ENCODE data around the gene RMP24.

The RMP24 gene

DNA sequence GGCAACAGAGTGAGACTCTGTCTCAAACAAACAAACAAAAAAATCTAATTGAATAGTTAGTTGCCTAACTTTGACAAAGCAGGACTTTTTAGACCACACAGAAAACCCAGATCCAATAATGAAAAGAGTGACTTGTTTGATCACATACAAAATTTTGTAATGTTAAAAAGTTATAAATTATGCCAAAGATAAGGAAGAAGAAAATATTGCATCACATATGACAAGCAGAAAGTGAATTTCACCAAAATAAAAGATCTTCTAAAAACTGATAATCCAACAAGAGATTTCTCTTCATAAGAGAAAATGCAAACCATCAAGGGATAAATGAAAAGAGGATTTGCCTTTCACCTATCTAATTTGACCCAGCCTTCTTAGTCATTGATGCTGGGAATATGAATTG lies 2.8 kb upstream of the RMP24 start:
- DNase-seq: no peak
- H3K9me3 Mint-ChIP-seq: no peaks in the 10 kb centered on the region
- peaks cover 6% of the 10 kb centered on the region for H3K36me3 Mint-ChIP-seq (ENCODE audit: low read depth)
- peaks cover 45% of the 10 kb centered on the region for H3K4me1 Mint-ChIP-seq (ENCODE audit: low read depth)
- CTCF ChIA-PET: interaction anchor here (0.7 to 1.4 kb wide), 2 partner anchors 8 to 213 kb away, joined by 3 to 4 read pairs; no protein-coding TSS in a partner anchor
- intact Hi-C loops (cut with micrococcal nuclease): loop anchor here (2.0 to 10.0 kb wide), 5 partner anchors 487 to 1107 kb away; partner anchors contain the start of gene MAPRE2
- H3K27me3 Mint-ChIP-seq (ENCODE audit: low read depth): no peaks in the 10 kb centered on the region
- H3K27ac Mint-ChIP-seq: peak overlapping the region; percentile 77
- H3K4me3 Mint-ChIP-seq: peak overlapping the region; percentile 33

GRCh38 chr18:35971661-35972196 lies 750 bp upstream of the RMP24 start:
- peak overlapping the region; percentile 97 for H3K4me3 Mint-ChIP-seq
- no peaks in the 10 kb centered on the region for H3K9me3 Mint-ChIP-seq
- no peaks in the 10 kb centered on the region for H3K27me3 Mint-ChIP-seq (ENCODE audit: low read depth)
- H3K36me3 Mint-ChIP-seq (ENCODE audit: low read depth): peaks cover 17% of the 10 kb centered on the region
- intact Hi-C loops (cut with micrococcal nuclease): loop anchor here (1.0 to 10.0 kb wide), 15 partner anchors 95 to 1109 kb away; partner anchors contain the start of genes ELP2, INO80C, KIAA1328 and MAPRE2
- no peak for DNase-seq
- peaks cover 48% of the 10 kb centered on the region for H3K4me1 Mint-ChIP-seq (ENCODE audit: low read depth)
- CTCF ChIA-PET: interaction anchor here (0.7 to 1.2 kb wide), 3 partner anchors 10 to 159 kb away, joined by 3 read pairs; no protein-coding TSS in a partner anchor
- peak overlapping the region; percentile 96 for H3K27ac Mint-ChIP-seq

GRCh38 chr18:35973650-35974049 lies 1.2 kb downstream of the RMP24 start:
- peaks cover 40% of the 10 kb centered on the region for H3K4me1 Mint-ChIP-seq (ENCODE audit: low read depth)
- H3K9me3 Mint-ChIP-seq: no peaks in the 10 kb centered on the region
- H3K27me3 Mint-ChIP-seq (ENCODE audit: low read depth): no peaks in the 10 kb centered on the region
- DNase-seq: no peak
- intact Hi-C loops (cut with micrococcal nuclease): loop anchor here (2.0 to 10.0 kb wide), 6 partner anchors 357 to 1111 kb away; partner anchors contain the start of genes KIAA1328 and TPGS2
- CTCF ChIA-PET: interaction anchor here (1.1 kb wide), 1 partner anchor 23 kb away, joined by 4 read pairs; no protein-coding TSS in a partner anchor
- peak overlapping the region; percentile 94 for H3K27ac Mint-ChIP-seq
- peaks cover 34% of the 10 kb centered on the region for H3K36me3 Mint-ChIP-seq (ENCODE audit: low read depth)
- peak overlapping the region; percentile 97 for H3K4me3 Mint-ChIP-seq

DNA sequence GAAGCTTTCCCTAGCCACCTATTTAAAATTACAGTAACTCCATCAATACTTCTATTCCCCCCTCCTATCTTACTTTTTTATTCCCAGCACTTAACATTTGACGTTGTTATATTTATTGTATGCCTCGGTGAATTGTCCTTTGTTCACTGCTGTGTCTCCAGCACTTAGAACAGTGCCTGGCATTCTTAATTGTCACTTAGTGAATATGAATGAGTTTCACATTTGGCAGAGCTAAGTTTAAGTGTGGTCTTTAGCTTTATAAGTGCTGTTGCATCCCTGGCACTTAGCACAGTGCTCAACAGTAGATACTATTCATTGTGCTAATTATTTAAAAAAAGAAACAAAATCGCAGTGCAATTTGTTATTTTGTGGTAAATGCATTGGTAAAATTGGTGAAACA lies 1.7 kb downstream of the RMP24 start:
- Mint-ChIP-seq H3K4me1 (ENCODE audit: low read depth) (peaks cover 36% of the 10 kb centered on the region), H3K4me3 (peak overlapping the region; percentile 97), H3K36me3 (ENCODE audit: low read depth) (peaks cover 38% of the 10 kb centered on the region), H3K27ac (peak overlapping the region; percentile 94), H3K9me3 (no peaks in the 10 kb centered on the region), H3K27me3 (ENCODE audit: low read depth) (no peaks in the 10 kb centered on the region)
- intact Hi-C loops (cut with micrococcal nuclease): loop anchor here (5.0 to 10.0 kb wide), 4 partner anchors 492 to 1112 kb away; no protein-coding TSS in a partner anchor
- DNase-seq: no peak
- CTCF ChIA-PET: no interaction called here

GRCh38 chr18:35979112-35979511 lies 6.6 kb downstream of the RMP24 start:
- Mint-ChIP-seq H3K27me3 (ENCODE audit: low read depth) (no peaks in the 10 kb centered on the region), H3K27ac (no peak overlapping the region), H3K9me3 (peaks cover 1% of the 10 kb centered on the region), H3K4me3 (no peak overlapping the region), H3K4me1 (ENCODE audit: low read depth) (peaks cover 11% of the 10 kb centered on the region), H3K36me3 (ENCODE audit: low read depth) (peaks cover 69% of the 10 kb centered on the region)
- DNase-seq: no peak
- CTCF ChIA-PET: no interaction called here
- intact Hi-C loops (cut with micrococcal nuclease): loop anchor here (10.0 kb wide), 1 partner anchor 594 kb away; no protein-coding TSS in a partner anchor

GRCh38 chr18:35982409-35983114 lies 10.1 kb downstream of the RMP24 start:
- DNase-seq: no peak
- intact Hi-C loops (cut with micrococcal nuclease): no loop called here
- Mint-ChIP-seq H3K27me3 (ENCODE audit: low read depth) (no peaks in the 10 kb centered on the region), H3K36me3 (ENCODE audit: low read depth) (peaks cover 56% of the 10 kb centered on the region), H3K9me3 (peaks cover 1% of the 10 kb centered on the region), H3K4me1 (ENCODE audit: low read depth) (no peaks in the 10 kb centered on the region), H3K27ac (no peak overlapping the region), H3K4me3 (no peak overlapping the region)
- CTCF ChIA-PET: interaction anchor here (0.7 kb wide), 1 partner anchor 316 kb away, joined by 3 read pairs; no protein-coding TSS in a partner anchor

- intact Hi-C loops (cut with micrococcal nuclease): no loop called here
- Mint-ChIP-seq H3K36me3 (ENCODE audit: low read depth) (peaks cover 51% of the 10 kb centered on the region), H3K27ac (no peak overlapping the region), H3K9me3 (peaks cover 1% of the 10 kb centered on the region), H3K27me3 (ENCODE audit: low read depth) (no peaks in the 10 kb centered on the region), H3K4me3 (no peak overlapping the region), H3K4me1 (ENCODE audit: low read depth) (no peaks in the 10 kb centered on the region)
- no peak for DNase-seq
- CTCF ChIA-PET: no interaction called here
Observed at GRCh38 chr18:35983147-35983546, 10.7 kb downstream of the RMP24 start.

DNA sequence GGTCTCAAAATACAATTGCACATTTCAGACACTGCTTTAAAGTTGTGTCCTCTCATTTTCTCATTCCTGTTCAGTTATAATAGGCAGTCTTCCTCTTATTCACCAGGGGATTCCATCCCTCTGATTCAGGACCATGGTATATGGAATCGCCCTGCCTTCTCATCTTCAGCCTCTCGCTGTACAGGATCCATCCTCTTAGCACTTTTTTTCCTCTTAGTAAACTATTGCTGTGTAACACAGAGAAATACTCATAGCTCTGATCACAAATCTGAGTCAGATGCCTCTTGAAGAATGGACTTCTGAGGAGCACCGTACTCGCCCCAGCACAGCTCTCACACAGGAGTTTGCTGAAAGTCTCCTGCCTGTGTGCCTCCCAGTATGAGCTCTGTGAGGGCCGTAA lies 11.3 kb downstream of the RMP24 start:
- CTCF ChIA-PET: interaction anchor here (0.6 to 1.0 kb wide), 2 partner anchors 33 to 42 kb away, joined by 4 read pairs; no protein-coding TSS in a partner anchor
- H3K4me1 Mint-ChIP-seq (ENCODE audit: low read depth): no peaks in the 10 kb centered on the region
- H3K4me3 Mint-ChIP-seq: no peak overlapping the region
- DNase-seq: no peak
- peaks cover 44% of the 10 kb centered on the region for H3K36me3 Mint-ChIP-seq (ENCODE audit: low read depth)
- intact Hi-C loops (cut with micrococcal nuclease): no loop called here
- no peak overlapping the region for H3K27ac Mint-ChIP-seq
- no peaks in the 10 kb centered on the region for H3K27me3 Mint-ChIP-seq (ENCODE audit: low read depth)
- H3K9me3 Mint-ChIP-seq: peaks cover 1% of the 10 kb centered on the region

GRCh38 chr18:35991696-35992095 lies 19.2 kb downstream of the RMP24 start:
- Mint-ChIP-seq H3K27ac (no peak overlapping the region), H3K4me3 (no peak overlapping the region), H3K27me3 (ENCODE audit: low read depth) (no peaks in the 10 kb centered on the region), H3K4me1 (ENCODE audit: low read depth) (no peaks in the 10 kb centered on the region), H3K36me3 (ENCODE audit: low read depth) (peaks cover 4% of the 10 kb centered on the region), H3K9me3 (no peaks in the 10 kb centered on the region)
- DNase-seq: no peak
- CTCF ChIA-PET: no interaction called here
- intact Hi-C loops (cut with micrococcal nuclease): no loop called here

DNA sequence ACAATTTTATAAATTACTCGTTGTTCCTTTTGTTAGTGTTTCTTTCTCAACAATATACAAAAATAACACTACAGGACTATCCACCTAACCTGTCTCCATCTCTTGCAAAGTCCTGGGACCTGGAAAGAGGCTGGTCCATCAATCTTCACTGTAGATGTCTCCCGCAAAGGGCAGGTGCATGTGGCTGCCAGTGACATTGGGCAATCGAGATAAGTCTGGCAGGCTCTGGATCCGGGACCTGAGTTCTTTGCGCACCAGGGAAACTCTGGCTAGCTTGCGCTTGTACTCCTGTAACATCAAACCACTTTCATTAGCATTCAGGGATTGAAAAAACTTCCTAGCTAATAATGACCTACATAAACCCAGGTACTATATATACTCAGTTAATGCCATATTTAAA lies 20.5 kb downstream of the RMP24 start:
- Mint-ChIP-seq H3K27me3 (ENCODE audit: low read depth) (no peaks in the 10 kb centered on the region), H3K27ac (no peak overlapping the region), H3K4me1 (ENCODE audit: low read depth) (no peaks in the 10 kb centered on the region), H3K4me3 (no peak overlapping the region), H3K9me3 (no peaks in the 10 kb centered on the region), H3K36me3 (ENCODE audit: low read depth) (no peaks in the 10 kb centered on the region)
- intact Hi-C loops (cut with micrococcal nuclease): no loop called here
- CTCF ChIA-PET: interaction anchor here (0.6 to 1.5 kb wide), 2 partner anchors 237 to 298 kb away, joined by 4 to 7 read pairs; no protein-coding TSS in a partner anchor
- DNase-seq: no peak

GRCh38 chr18:35998967-35999366 lies 26.5 kb downstream of the RMP24 start:
- no peaks in the 10 kb centered on the region for H3K36me3 Mint-ChIP-seq (ENCODE audit: low read depth)
- H3K4me3 Mint-ChIP-seq: no peak overlapping the region
- H3K27me3 Mint-ChIP-seq (ENCODE audit: low read depth): no peaks in the 10 kb centered on the region
- no peak for DNase-seq
- no peaks in the 10 kb centered on the region for H3K9me3 Mint-ChIP-seq
- CTCF ChIA-PET: interaction anchor here (0.9 to 1.4 kb wide), 3 partner anchors 22 to 32 kb away, joined by 3 to 5 read pairs (median 3); no protein-coding TSS in a partner anchor
- H3K27ac Mint-ChIP-seq: no peak overlapping the region
- no peaks in the 10 kb centered on the region for H3K4me1 Mint-ChIP-seq (ENCODE audit: low read depth)
- intact Hi-C loops (cut with micrococcal nuclease): no loop called here

DNA sequence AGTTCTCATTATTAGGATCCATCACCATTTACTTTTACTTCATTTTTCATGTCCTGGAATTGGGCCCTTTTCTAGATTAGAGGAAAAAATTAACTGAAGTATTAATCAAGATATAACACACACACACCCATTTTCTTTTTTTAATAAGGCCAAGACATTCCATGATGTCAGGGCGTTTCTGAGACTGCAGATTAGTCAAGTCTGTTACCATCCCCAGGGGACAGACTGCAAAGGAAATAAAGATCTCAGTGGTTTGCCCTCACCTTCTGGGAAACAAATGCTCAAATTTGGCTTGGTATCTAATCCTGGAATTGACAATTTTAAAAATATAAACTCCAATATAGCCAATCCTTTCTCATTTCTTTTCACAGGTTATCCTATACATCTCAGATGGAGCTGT lies 27.4 kb downstream of the RMP24 start:
- intact Hi-C loops (cut with micrococcal nuclease): no loop called here
- Mint-ChIP-seq H3K4me1 (ENCODE audit: low read depth) (no peaks in the 10 kb centered on the region), H3K27me3 (ENCODE audit: low read depth) (no peaks in the 10 kb centered on the region), H3K9me3 (no peaks in the 10 kb centered on the region), H3K27ac (no peak overlapping the region), H3K36me3 (ENCODE audit: low read depth) (no peaks in the 10 kb centered on the region), H3K4me3 (no peak overlapping the region)
- CTCF ChIA-PET: no interaction called here
- DNase-seq: no peak
